Measurements from ENCODE around the gene TCF23. TPM values are rescaled to one million over a fixed set of nuclear protein-coding genes. Genes with fewer than 3 reads are reported as not detected.

The TCF23 gene
- polyA plus RNA-seq, 3 donors = not detected

DNA sequence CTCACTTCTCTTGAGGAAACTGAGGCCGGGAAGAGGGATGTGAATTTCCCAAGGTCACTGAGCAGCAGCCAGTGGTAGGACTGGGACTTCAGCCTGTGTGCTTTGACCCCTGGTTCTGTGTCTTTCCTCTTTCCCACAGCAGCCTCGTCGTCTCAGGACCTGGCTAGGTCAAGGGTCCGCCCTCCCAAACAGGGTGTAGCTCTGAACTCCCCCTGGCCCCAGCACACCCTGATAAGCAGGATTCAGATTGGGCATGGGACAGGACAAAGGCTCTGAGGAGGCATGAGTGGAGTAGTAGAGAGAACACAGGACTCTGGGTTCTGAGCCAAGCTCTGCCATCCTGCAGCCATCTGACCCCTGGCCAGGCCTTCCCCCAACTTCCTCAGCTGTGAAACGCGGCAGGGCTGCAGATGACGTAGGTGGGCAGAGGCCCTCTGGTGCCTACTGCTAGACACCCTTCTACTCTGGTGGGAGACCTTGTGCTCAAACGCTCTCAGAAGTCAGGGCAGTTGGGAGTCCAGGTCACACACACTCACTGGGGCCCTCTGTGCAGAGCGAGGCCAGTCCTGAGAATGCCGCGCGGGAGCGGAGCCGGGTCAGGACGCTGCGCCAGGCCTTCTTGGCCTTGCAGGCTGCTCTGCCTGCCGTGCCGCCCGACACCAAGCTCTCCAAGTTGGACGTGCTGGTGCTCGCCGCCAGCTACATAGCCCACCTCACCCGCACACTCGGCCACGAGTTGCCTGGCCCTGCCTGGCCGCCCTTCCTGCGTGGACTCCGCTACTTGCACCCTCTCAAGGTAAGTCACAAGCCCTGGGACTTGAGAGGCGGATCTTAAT, 984 bp downstream of the TCF23 start:
- Mint-ChIP-seq H3K9me3 (peaks cover 0 to 2% (median 0%) of the 10 kb centered on the region in 7 donors), H3K27me3 (ENCODE audit: low read depth in 3 of 3) (peaks cover 0 to 9% (median 2%) of the 10 kb centered on the region in 3 donors), H3K36me3 (no peaks in the 10 kb centered on the region), H3K27ac (no peak overlapping the region), H3K4me3 (no peak overlapping the region), H3K4me1 (no peaks in the 10 kb centered on the region)
- H3K4me1 ChIP-seq (ENCODE audit: control insufficient read depth in 1 of 2, insufficient read depth in 2 of 2, low read length in 2 of 2) = no peaks in the 10 kb centered on the region
- H3K9ac ChIP-seq (ENCODE audit: insufficient read depth, low read length, poor library complexity, severe bottlenecking) = no peak overlapping the region
- H3K4me3 ChIP-seq (replicated peaks in 1 of 3; ENCODE audit: low read depth in 2 of 3, low read length in 3 of 3) = no peak overlapping the region
- H2AFZ ChIP-seq (ENCODE audit: insufficient read depth, low read depth, low read length, poor library complexity, severe bottlenecking) = no peak overlapping the region
- 92% methylated on average over 20 of the region's 29 CpGs for WGBS (ENCODE audit: insufficient coverage)
- no peak for DNase-seq
- H3K9me3 ChIP-seq (replicated peaks in 1 of 2; ENCODE audit: control insufficient read depth in 1 of 2, insufficient read depth in 1 of 2, low read length in 2 of 2) = no peaks in the 10 kb centered on the region
- H3K79me2 ChIP-seq (ENCODE audit: insufficient read depth, low read length) = no peaks in the 10 kb centered on the region
- no peaks in the 10 kb centered on the region for H3K27me3 ChIP-seq (ENCODE audit: control insufficient read depth in 2 of 2, insufficient read depth in 2 of 2, low read length in 2 of 2)
- no peak overlapping the region for H3K4me2 ChIP-seq (replicated peaks; ENCODE audit: extremely low read depth, low read length, poor library complexity, severe bottlenecking)
- no peaks in the 10 kb centered on the region for H4K20me1 ChIP-seq (ENCODE audit: insufficient read depth, low read length)
- H3K36me3 ChIP-seq (replicated peaks in 1 of 2; ENCODE audit: control insufficient read depth in 1 of 2, insufficient read depth in 2 of 2, low read length in 2 of 2) = no peaks in the 10 kb centered on the region
- intact Hi-C loops (cut with micrococcal nuclease) = no loop called here
- no peak overlapping the region for H3K27ac ChIP-seq (ENCODE audit: low read depth in 1 of 2, low read length in 2 of 2)
- TF ChIP-seq, protein P1, sequence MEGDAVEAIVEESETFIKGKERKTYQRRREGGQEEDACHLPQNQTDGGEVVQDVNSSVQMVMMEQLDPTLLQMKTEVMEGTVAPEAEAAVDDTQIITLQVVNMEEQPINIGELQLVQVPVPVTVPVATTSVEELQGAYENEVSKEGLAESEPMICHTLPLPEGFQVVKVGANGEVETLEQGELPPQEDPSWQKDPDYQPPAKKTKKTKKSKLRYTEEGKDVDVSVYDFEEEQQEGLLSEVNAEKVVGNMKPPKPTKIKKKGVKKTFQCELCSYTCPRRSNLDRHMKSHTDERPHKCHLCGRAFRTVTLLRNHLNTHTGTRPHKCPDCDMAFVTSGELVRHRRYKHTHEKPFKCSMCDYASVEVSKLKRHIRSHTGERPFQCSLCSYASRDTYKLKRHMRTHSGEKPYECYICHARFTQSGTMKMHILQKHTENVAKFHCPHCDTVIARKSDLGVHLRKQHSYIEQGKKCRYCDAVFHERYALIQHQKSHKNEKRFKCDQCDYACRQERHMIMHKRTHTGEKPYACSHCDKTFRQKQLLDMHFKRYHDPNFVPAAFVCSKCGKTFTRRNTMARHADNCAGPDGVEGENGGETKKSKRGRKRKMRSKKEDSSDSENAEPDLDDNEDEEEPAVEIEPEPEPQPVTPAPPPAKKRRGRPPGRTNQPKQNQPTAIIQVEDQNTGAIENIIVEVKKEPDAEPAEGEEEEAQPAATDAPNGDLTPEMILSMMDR (IDR thresholded peaks at IDR 0.05) = no peak

DNA sequence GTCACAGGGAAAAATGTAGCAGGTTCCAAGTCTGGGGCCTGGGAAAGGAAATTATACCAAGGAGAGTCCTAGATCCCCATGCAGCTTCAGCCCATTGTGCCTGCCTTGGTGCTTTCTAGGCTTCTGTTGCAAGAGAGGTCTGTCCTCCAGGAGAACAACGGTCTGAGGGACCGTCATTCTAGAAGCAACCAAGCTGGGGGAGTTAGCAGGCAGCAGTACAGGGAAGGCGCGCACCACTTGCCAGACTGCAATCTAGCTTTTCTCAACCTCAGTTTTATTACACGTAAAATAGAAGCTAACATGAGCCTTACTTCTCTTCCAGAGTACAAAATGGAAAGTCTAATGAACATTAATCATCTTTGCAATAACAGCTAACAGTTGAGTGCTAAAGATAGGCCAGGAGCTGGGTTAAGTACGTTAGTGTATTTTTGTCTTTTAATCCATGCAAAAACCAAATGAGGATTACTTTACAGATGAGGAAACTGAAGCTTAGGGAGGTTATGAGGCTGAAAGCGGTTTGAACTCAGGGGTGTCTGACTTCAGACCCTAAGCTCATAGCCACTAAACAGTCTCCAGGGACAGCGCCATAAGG, 1.9 kb downstream of the TCF23 start:
- no peaks in the 10 kb centered on the region for H3K36me3 Mint-ChIP-seq
- H3K9me3 Mint-ChIP-seq = peaks cover 0 to 2% (median 0%) of the 10 kb centered on the region in 7 donors
- Histone ChIP-seq H3K4me3 (replicated peaks in 1 of 3; ENCODE audit: low read depth in 2 of 3, low read length in 3 of 3) (no peak overlapping the region), H3K36me3 (replicated peaks in 1 of 2; ENCODE audit: control insufficient read depth in 1 of 2, insufficient read depth in 2 of 2, low read length in 2 of 2) (no peaks in the 10 kb centered on the region), H3K4me2 (replicated peaks; ENCODE audit: extremely low read depth, low read length, poor library complexity, severe bottlenecking) (no peak overlapping the region), H3K79me2 (ENCODE audit: insufficient read depth, low read length) (no peaks in the 10 kb centered on the region), H3K27me3 (ENCODE audit: control insufficient read depth in 2 of 2, insufficient read depth in 2 of 2, low read length in 2 of 2) (no peaks in the 10 kb centered on the region), H3K9me3 (replicated peaks in 1 of 2; ENCODE audit: control insufficient read depth in 1 of 2, insufficient read depth in 1 of 2, low read length in 2 of 2) (no peaks in the 10 kb centered on the region), H3K4me1 (ENCODE audit: control insufficient read depth in 1 of 2, insufficient read depth in 2 of 2, low read length in 2 of 2) (no peaks in the 10 kb centered on the region), H2AFZ (ENCODE audit: insufficient read depth, low read depth, low read length, poor library complexity, severe bottlenecking) (no peak overlapping the region), H3K9ac (ENCODE audit: insufficient read depth, low read length, poor library complexity, severe bottlenecking) (no peak overlapping the region), H3K27ac (ENCODE audit: low read depth in 1 of 2, low read length in 2 of 2) (no peak overlapping the region), H4K20me1 (ENCODE audit: insufficient read depth, low read length) (no peaks in the 10 kb centered on the region)
- intact Hi-C loops (cut with micrococcal nuclease) = no loop called here
- no CpG with 5 or more reads among the region's 8 CpGs for WGBS (ENCODE audit: insufficient coverage)
- peaks cover 0 to 11% (median 2%) of the 10 kb centered on the region in 3 donors for H3K27me3 Mint-ChIP-seq (ENCODE audit: low read depth in 3 of 3)
- H3K4me1 Mint-ChIP-seq = no peaks in the 10 kb centered on the region
- no peak overlapping the region for H3K4me3 Mint-ChIP-seq
- H3K27ac Mint-ChIP-seq = no peak overlapping the region
- no peak for DNase-seq
- TF ChIP-seq, protein P1 (IDR thresholded peaks at IDR 0.05) = no peak
